A204.1 (cell line): ENCODE results near the gene NINJ2.
"Not testable (repeated sequence)": the region's sequence is repeated elsewhere in the genome, so short reads cannot be mapped to it uniquely, and the experiment has no call there.

Experiments used
- FAIRE-seq: peaks from 2 replicates; lab custom pipeline; 2012; peaks lifted over from hg19 to GRCh38; lab: Jason Lieb, UNC

Gene NINJ2

DNA sequence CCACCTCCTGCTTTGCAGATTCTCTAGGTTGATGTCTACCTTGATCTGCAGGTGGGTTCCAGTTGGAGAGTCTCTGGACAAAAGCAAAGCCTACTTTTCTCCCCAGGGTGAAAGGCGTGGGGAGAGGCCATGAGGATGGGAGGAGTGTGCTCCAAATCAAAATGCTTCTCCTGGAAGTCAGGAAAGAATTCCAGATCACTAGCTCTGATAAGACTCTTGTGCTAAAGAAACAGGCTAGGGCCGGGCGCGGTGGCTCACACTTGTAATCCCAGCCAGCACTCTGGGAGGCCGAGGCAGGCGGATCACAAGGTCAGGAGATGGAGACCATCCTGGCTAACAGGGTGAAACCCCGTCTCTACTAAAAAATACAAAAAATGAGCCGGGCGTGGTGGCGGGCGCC is 21.9 kb downstream of the NINJ2 start:
- not testable (repeated sequence) for FAIRE-seq

DNA sequence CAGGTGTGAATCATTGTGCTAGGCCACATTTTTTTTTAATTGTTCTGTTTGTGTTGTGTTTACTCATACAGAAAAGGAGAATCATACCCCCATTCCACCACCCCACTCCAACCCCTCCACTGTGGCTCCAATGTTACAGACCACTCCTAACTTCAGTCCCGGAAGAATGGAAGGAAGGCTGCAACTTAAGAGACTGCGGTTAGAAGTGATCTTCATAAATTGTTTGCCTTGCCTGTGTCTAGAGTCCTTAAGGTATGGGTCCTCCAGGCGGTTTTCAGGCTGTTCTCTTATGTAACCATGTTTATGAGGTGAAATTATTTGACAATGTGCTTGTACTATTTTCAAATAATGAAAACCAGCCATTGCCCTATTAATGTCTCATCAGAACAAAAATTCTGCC is 22.5 kb downstream of the NINJ2 start:
- FAIRE-seq: no peak

DNA sequence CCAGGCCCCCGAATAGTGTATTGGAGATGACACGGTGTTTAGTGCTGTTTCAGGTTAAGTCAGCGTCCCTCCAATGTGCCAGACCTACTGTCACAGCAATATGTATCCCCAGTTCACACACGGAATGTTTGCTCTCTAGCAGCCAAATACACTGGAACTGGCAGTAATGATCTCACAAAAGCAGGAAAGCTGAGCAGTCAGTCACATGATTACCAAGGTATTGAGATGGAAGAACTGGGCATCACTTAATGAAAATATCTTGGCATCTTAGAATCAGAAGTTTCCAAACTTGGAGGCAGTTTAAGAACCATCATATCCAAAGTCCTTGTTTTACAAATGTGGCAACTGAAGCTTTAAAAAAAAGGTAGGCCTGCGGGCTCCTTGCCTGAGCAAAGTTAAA is 23.3 kb downstream of the NINJ2 start:
- no peak for FAIRE-seq

DNA sequence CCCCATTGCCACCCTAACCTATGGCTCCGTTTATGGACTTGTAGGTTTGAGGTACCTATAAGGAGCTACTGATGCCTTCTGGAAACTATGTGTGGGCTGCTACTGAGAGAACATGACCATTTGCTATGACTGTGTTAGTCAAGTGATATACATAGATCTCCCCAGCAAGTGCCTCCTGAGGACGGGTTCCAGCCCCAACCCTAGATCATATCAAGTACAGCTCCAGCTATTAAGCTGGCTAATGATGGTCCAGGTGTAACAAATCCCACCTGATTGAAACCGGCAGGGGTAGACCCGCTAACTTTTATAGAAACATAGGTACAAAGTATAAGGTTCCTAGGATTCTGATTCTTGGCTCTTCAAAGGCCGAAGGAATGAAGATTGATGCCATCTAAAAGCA is 23.7 kb downstream of the NINJ2 start:
- FAIRE-seq: no peak

DNA sequence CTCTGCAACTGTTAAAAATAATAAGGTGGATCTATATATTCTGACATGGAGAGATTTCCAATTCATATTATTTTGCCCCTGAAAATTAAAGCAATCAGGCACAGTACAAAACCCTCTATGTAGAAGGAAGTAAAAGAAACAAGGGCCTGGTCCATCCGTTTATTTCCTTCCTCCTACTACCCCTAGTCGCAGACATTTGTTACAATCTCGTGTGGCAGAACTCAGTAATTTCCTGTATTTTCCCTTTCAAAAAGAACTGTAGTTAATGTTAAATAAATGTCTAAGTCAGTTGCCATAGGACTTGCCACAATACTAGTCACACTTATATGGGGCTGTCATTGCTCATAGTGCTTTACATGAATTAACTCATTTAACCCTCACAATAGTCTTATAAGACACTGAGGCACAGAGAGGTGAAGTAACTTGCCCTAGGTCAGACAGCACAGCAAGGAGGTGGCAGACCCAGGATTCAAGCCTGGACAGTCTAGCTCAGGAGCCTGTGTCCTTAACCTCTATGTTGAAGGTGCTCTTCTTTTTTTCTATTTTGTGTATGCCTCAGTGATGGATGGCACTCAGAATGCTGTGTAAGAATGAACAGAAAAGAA is 24.2 kb downstream of the NINJ2 start:
- no peak for FAIRE-seq

GRCh38 chr12:636632-637031 is 26.6 kb downstream of the NINJ2 start:
- FAIRE-seq: no peak

GRCh38 chr12:633731-634130 is 29.5 kb downstream of the NINJ2 start:
- no peak for FAIRE-seq

GRCh38 chr12:632102-632696 is 31.0 kb downstream of the NINJ2 start:
- no peak for FAIRE-seq

DNA sequence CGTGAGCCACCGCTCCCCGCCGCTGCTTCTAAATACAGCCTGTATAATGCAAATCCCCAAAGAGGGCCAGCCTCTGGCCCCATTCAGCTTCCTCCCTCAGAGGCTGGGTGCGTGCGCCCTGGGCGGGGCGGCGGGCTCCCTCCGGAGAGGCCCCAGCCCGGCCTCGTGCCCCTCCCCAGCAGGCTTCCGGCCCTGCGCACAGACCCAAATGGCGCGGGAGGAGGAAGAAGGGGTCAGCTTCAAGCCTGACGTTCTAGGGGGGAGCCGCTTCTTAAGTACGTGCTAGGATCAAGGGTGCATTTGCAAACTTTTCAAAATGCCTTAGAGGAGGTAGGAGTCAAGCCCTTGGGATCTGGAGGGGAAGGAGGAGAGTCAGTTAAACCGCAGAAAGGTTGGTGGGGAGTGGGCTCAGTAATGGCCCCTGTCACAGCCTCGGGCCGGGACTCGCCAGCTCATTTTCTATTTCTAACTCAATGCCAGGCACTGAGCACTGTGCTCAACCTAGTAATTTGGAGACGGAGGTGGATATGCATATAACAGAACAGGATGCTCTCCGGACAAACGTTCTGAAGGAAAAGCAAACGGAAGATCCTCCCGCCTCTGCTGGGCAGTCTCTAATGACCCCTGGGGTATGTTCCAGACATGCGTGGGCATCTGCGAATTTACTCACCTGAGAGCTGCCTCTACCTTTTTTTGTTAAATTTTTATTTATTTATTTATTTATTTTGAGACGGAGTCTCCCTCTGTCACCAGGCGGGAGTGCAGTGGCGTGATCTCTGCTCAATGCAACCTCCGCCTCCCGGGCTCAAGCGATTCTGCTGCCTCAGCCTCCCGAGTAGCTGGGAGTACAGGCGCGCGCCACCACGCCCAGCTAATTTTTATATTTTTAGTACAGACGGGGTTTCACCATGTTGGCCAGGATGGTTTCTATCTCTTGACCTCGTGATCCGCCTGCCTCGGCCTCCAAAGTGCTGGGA is 32.3 kb downstream of the NINJ2 start:
- no peak for FAIRE-seq

- not testable (repeated sequence) for FAIRE-seq
Measured at GRCh38 chr12:628742-629078, 34.5 kb downstream of the NINJ2 start.

DNA sequence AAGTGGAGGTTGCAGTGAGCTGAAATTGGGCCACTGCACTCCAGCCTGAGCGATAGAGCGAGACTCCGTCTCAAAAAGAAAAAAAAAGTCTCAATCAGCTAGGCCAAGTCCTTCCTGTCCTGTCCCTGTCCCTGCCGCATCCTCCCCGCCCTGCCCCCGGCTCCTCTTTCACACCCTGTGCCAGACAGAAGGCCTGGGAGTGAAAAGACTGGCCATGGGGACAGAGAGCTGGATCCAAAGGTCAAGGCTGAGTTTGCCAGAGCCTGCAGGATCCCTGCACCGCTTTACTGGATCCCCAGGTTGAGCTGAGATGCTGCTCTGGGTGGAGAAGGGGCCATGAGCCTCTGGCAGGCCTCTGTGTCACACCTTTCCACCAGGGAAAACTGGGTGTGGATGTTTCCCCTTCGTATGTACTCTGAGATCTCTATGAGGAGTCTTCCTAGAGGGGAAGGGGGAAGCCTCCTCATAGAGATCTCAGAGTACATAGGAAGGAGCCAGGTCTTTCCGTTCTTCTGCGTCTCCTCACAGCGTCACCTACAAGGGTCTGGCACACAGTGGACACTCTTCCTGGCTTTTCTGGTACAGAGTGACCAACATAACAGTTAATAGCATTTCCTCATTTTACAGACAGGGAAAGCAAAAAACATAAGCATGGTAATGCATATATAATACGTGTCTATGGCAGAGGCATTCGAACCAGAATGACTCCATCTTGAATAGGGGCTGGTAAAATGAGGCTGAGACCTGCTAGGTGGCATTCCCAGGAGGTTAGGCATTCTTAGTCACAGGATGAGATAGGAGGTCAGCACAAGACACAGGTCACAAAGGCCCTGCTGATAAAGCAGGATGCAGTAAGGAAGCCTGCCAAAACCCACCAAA is 35.1 kb downstream of the NINJ2 start:
- no peak for FAIRE-seq

DNA sequence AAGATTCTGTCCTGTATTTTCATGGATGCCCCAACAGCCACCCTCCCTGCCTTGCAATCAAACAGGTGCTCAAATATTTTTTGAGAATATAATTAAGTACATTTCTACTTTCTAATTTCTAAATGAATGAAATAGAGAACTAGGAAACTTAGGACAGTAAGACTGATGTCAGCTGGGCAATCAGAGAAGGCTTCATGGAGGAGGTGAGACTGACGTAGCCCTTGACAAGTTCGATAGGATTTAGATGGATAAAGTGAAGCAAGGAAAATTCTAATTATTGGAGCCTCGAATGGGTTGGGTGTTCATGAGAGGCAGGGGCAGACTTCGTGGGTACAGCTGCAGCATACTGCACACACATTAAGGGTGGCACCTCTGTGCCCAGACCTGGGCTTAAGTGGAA is 36.0 kb downstream of the NINJ2 start:
- no peak for FAIRE-seq

- FAIRE-seq: no peak
Measured at GRCh38 chr12:625998-626397, 37.2 kb downstream of the NINJ2 start.

DNA sequence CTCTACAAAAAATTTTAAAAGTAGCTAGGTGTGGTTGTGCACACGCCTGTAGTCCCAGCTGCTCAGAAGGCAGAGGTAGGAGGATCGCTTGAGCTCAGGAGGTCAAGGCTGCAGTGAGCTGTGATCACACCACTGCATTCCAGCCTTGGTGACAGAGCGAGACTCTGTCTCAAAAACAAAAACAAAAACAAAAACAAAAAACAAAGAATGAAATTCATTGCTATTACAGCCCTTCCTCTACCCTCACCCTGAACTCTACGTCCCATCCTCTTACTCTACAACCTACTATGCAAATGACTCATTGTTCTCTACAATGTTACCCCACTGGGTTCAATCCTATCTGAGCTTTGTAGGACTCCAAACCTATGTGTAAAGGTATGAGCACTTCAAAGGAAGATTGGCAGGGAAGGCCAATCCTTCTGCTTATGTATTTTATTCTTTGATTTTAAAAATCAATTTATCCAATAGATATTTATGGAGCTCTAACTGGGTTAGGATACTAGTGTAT is 39.3 kb downstream of the NINJ2 start:
- no peak for FAIRE-seq

- no peak for FAIRE-seq
Measured at GRCh38 chr12:623172-623864, 39.9 kb downstream of the NINJ2 start.

DNA sequence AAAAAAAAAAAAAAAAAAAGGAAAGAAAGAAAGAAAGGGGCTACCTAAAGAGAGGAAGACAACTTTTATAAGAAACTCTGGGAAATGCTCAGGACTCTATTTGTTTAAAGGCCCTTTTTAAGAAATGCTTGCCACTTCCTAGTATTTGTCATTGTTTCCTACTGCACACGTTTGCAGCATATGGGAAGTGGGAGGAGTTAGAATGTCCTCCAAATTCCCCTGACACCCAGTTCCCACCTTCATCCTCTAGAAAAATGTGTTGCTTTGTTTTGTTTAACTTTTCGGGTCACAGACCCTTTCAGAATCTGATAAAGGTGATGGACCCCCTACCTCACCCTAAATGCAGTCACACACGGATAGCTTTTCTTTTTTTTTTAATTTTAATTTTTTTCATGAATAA is 40.8 kb downstream of the NINJ2 start:
- FAIRE-seq: no peak

- no peak for FAIRE-seq
Measured at GRCh38 chr12:619346-619745, 43.9 kb downstream of the NINJ2 start.

GRCh38 chr12:618605-619004 is 44.6 kb downstream of the NINJ2 start:
- no peak for FAIRE-seq

GRCh38 chr12:617304-617915 is 45.8 kb downstream of the NINJ2 start:
- no peak for FAIRE-seq

GRCh38 chr12:615620-616019 is 47.6 kb downstream of the NINJ2 start:
- no peak for FAIRE-seq

GRCh38 chr12:614411-614970 is 48.8 kb downstream of the NINJ2 start:
- FAIRE-seq: no peak
